GM12874 (cell line): Measurements from ENCODE around the gene AP2A2.

Experiments used
- CTCF ChIP-seq: IDR thresholded peaks from 2 replicates; pipeline ENCODE4 v1.5.1; 2011; ENCODE audit warnings: low read depth, mild to moderate bottlenecking, control low read depth, low read length, moderate library complexity; ENCODE audit not compliant: insufficient read depth

Gene AP2A2

GRCh38 chr11:925496-926301 lies at the start of gene AP2A2:
Gene AP2A2 (plus strand): TSS chr11:925870. CDS start chr11:926022, 152 bp downstream.
- TF ChIP-seq CTCF: peak; percentile 88

- no peak for TF ChIP-seq CTCF
Observed at GRCh38 chr11:876545-876944, 49.1 kb upstream of the AP2A2 start.

DNA sequence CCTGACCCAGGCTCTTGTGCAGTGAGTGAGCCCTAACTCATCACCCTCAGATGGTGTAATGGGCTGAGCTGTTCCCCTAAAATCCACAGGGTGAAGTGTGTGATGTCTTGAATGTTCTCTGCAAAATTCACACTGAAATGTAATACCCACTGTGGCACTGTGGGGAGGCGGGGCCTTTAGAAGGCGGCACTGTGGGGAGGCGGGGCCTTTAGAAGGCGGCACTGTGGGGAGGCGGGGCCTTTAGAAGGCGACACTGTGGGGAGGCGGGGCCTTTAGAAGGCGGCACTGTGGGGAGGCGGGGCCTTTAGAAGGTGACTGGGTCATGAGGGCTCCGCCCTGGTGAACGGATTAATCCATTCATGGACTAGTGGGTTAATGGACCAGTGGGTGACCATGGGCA lies 48.1 kb upstream of the AP2A2 start:
- TF ChIP-seq CTCF: no peak

GRCh38 chr11:880447-880846 lies 45.2 kb upstream of the AP2A2 start:
- no peak for TF ChIP-seq CTCF

- no peak for TF ChIP-seq CTCF
Observed at GRCh38 chr11:882596-882995, 43.1 kb upstream of the AP2A2 start.

- TF ChIP-seq CTCF: no peak
Observed at GRCh38 chr11:883527-883926, 42.1 kb upstream of the AP2A2 start.

GRCh38 chr11:884578-885070 lies 41.0 kb upstream of the AP2A2 start:
- TF ChIP-seq CTCF: no peak
